Measurements from ENCODE around the gene ETNK2.

DNA sequence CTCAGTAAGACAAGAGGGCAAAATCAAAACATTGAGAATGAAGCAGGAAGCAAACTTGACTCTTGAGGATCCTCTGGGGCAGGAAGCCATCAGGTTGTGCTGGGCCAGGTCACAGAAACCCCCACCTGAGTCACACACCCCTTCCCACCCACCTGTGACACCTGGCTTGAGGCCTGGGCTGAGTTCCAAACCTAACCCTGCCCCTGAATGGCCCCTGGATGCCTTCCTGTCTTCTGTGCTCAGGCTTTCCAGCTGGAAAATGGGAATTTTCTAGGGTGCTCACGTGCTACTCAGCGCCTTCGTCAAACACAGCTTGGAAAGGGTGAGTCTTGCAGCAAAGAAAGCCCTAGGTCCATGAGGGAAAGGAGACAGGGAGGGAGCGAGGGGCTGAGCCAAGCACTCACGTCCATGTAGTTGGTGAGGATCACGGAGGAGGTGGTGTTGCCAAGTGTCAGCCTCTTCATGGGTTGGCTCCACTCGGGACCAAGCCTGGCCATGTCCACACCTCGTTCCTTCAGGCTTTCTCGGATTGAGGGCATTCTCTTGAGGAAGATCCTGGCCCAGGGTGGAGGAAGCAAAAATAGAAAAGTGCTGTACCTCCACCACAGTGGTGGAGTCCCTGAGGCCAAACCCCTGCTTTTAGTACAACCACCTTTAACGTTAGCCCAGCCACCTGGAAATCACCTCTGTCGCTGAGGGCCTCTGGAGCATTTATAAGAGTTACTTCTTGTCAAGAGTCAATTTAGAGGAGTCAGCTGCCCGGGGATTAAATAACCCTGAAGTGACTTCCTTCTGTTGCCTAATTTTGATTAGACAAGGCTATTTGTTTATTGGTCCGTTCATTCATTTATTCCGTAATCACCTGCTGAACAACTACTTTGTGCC, 10.0 kb upstream of the ETNK2 start:
- TF ChIP-seq POLR2A (IDR thresholded peaks at IDR 0.05; ENCODE audit: low read length) (no peak), GATA1 (IDR thresholded peaks at IDR 0.05; ENCODE audit: low read depth, low read length) (no peak)

All from erythroblast (primary cell).